Ovary (tissue), 9 donors: ENCODE measurements around the gene KRTAP10-8. TPM values are rescaled to one million over a fixed set of nuclear protein-coding genes. Genes with fewer than 3 reads are reported as not detected.

Source experiments
- DNase-seq, 5 donors: peaks; one replicate each; pipeline ENCODE4 v3.0.0-alpha.2; 2019 to 2020
- H3K27ac ChIP-seq, 2 donors: fragments of 200-600 bp; one replicate each; pipeline versions ENCODE4 v1.5.1 to v1.8.0; 2019 to 2022
- H3K27me3 ChIP-seq: fragments of 200-600 bp; one replicate; pipeline ENCODE4 v1.8.0; 2022
- H3K36me3 ChIP-seq: fragments of 200-600 bp; sonication (generic); one replicate; pipeline ENCODE4 v1.5.1; 2019
- H3K4me1 ChIP-seq: one replicate; pipeline ENCODE4 v1.8.1; 2013; ENCODE audit warnings: mild to moderate bottlenecking, moderate library complexity; ENCODE audit not compliant: insufficient read depth
- H3K4me3 ChIP-seq: fragments of 200-600 bp; sonication (generic); one replicate; pipeline ENCODE4 v1.5.1; 2017
- H3K9me3 ChIP-seq, 2 donors: fragments of 200-600 bp in 1 of 2; sonication (generic) in 1 of 2; one replicate each; pipeline versions ENCODE4 v1.5.1 to v1.8.1; 2013 to 2019; ENCODE audit warnings: mild to moderate bottlenecking in 1 of 2, moderate library complexity in 1 of 2
- CTCF ChIP-seq, 3 donors: fragments of 450-650 bp in 2 of 3; fragments of 200-600 bp in 1 of 3; IDR thresholded peaks; one replicate each; pipeline versions ENCODE4 v1.5.1 to v1.8.0; 2016 to 2022; ENCODE audit warnings: antibody characterized with exemption in 3 of 3, mild to moderate bottlenecking in 1 of 3
- EP300 ChIP-seq: sonication (generic); formaldehyde crosslinking; IDR thresholded peaks from one replicate; pipeline ENCODE4 v1.6.1; 2017; ENCODE audit warnings: antibody characterized with exemption
- POLR2A ChIP-seq: fragments of 450-650 bp; IDR thresholded peaks from one replicate; pipeline ENCODE4 v1.6.1; 2017; ENCODE audit warnings: antibody characterized with exemption, mild to moderate bottlenecking, moderate library complexity
- WGBS, 3 donors: extraction: QIAGEN DNeasy Blood & Tissue Kit in 1 of 3; methylation state at CpG; one replicate each; pipeline versions ENCODE4 v1.1.5 to v1.1.7; 2013 to 2017; 5-methylcytosine and 5-hydroxymethylcytosine counted together
- intact Hi-C, 4 donors: fragments of 100-400 bp; cut with DNase I; formaldehyde crosslinking; loops; one replicate each; pipeline versions ENCODE4 v1.11.0 to v1.15.1; 2022 to 2023
- polyA plus RNA-seq, 2 donors: library from polyadenylated mRNA; stranded (reverse); fragments of 200-250 nt in 1 of 2; fragments of 350-450 nt in 1 of 2; fragmentation: Illumina TruSeq in 1 of 2; extraction: RNeasy Lipid Tissue Mini Kit (QIAGEN cat#74804) in 1 of 2; gene quantifications; one replicate each; pipeline ENCODE4 v1.2.3, GENCODE V29; 2013 to 2014
- total RNA-seq, 7 donors: library from RNA; depleted of rRNA in 2 of 7; stranded (reverse); fragments of >200 nt in 2 of 7; fragmentation: NEBNext Ultra II Directional in 3 of 7; extraction: Animal tissue kit (Norgen Biotek cat#: 25700) in 3 of 7; gene quantifications; one replicate each; pipeline versions ENCODE4 v1.1.0 to v1.2.4, GENCODE V29; 2016 to 2023
- donor health status: DM: no; HTN: no; CAD: no; lungs with moderate emphysema.
- donor health status: DM: no; HTN: no; CAD: no.
- donor health status: Bipolar disorder and iron deficiency.
- donor health status: DM: yes; HTN: yes; CAD: no.
- donor health status: DM: no; HTN: no; CAD: no.
- donor health status: DM: yes; HTN: yes; CAD: no.

The KRTAP10-8 gene
- total and polyA plus RNA-seq, 9 donors: not detected

GRCh38 chr21:44613386-44614155, 1.7 kb downstream of the KRTAP10-8 start:
- no peak for DNase-seq
- intact Hi-C loops: no loop called here
- no peak for TF ChIP-seq CTCF (IDR thresholded peaks at IDR 0.05)
- no peak for TF ChIP-seq EP300
- no peak for TF ChIP-seq POLR2A
- Histone ChIP-seq H3K36me3 (no peaks in the 10 kb centered on the region), H3K9me3 (no peaks in the 10 kb centered on the region), H3K4me3 (no peak overlapping the region), H3K4me1 (no peaks in the 10 kb centered on the region), H3K27ac (no peak overlapping the region), H3K27me3 (no peaks in the 10 kb centered on the region)
- 80 to 82% (median 81%) methylated on average over 25 to 26 of the region's 26 CpGs for WGBS, 3 donors

GRCh38 chr21:44614161-44614631, 2.3 kb downstream of the KRTAP10-8 start:
- no peak for DNase-seq
- Histone ChIP-seq H3K27ac (no peak overlapping the region), H3K9me3 (no peaks in the 10 kb centered on the region), H3K36me3 (no peaks in the 10 kb centered on the region), H3K27me3 (no peaks in the 10 kb centered on the region), H3K4me1 (no peaks in the 10 kb centered on the region), H3K4me3 (no peak overlapping the region)
- intact Hi-C loops: no loop called here
- no peak for TF ChIP-seq CTCF (IDR thresholded peaks at IDR 0.05)
- TF ChIP-seq EP300: no peak
- TF ChIP-seq POLR2A: no peak
- WGBS, 3 donors: 76 to 83% (median 81%) methylated on average over 20 of the region's 20 CpGs

GRCh38 chr21:44614961-44615391, 3.1 kb downstream of the KRTAP10-8 start:
- no peak for DNase-seq
- Histone ChIP-seq H3K4me1 (no peaks in the 10 kb centered on the region), H3K27ac (no peak overlapping the region), H3K4me3 (no peak overlapping the region), H3K9me3 (no peaks in the 10 kb centered on the region), H3K27me3 (no peaks in the 10 kb centered on the region), H3K36me3 (no peaks in the 10 kb centered on the region)
- intact Hi-C loops: no loop called here
- 84 to 89% (median 88%) methylated on average over 28 of the region's 28 CpGs for WGBS, 3 donors
- TF ChIP-seq CTCF (IDR thresholded peaks at IDR 0.05) (no peak), POLR2A (no peak)

GRCh38 chr21:44615466-44615865, 3.6 kb downstream of the KRTAP10-8 start:
- TF ChIP-seq POLR2A (no peak), CTCF (IDR thresholded peaks at IDR 0.05) (no peak), EP300 (no peak)
- Histone ChIP-seq H3K36me3 (no peaks in the 10 kb centered on the region), H3K4me3 (no peak overlapping the region), H3K9me3 (no peaks in the 10 kb centered on the region), H3K27ac (no peak overlapping the region), H3K27me3 (no peaks in the 10 kb centered on the region), H3K4me1 (no peaks in the 10 kb centered on the region)
- intact Hi-C loops: no loop called here
- 62 to 73% (median 69%) methylated on average over 8 of the region's 8 CpGs for WGBS, 3 donors
- DNase-seq: no peak
